GM21737 (cell line): ENCODE results near the gene ITIH3.

Experiments
- ATAC-seq: cut with Tn5 transposase; IDR thresholded peaks from one replicate; pipeline ENCODE4 v1.9.1; 2021; ENCODE audit warnings: mild to moderate bottlenecking, moderate library complexity; ENCODE audit not compliant: unreplicated experiment

ITIH3 gene

GRCh38 chr3:52792961-52793695, 1.5 kb upstream of the ITIH3 start:
- ATAC-seq, result no peak

- ATAC-seq, result no peak
These were observed 639 bp upstream of the ITIH3 start for GRCh38 chr3:52793702-52794611.

GRCh38 chr3:52795298-52795900, 803 bp downstream of the ITIH3 start:
- no peak for ATAC-seq

GRCh38 chr3:52796411-52796810, 1.8 kb downstream of the ITIH3 start:
- ATAC-seq, result no peak

GRCh38 chr3:52798376-52798977, 3.9 kb downstream of the ITIH3 start:
- ATAC-seq, result no peak

- ATAC-seq, result no peak
These were observed 4.4 kb downstream of the ITIH3 start for GRCh38 chr3:52798978-52799476.

- no peak for ATAC-seq
These were observed 5.5 kb downstream of the ITIH3 start for GRCh38 chr3:52800079-52800478.

GRCh38 chr3:52801839-52802238, 7.2 kb downstream of the ITIH3 start:
- ATAC-seq, result no peak

GRCh38 chr3:52805270-52806039, 10.9 kb downstream of the ITIH3 start:
- no peak for ATAC-seq

- ATAC-seq, result no peak
These were observed 14.6 kb downstream of the ITIH3 start for GRCh38 chr3:52809149-52809548.

GRCh38 chr3:52809662-52810377, 15.2 kb downstream of the ITIH3 start:
- no peak for ATAC-seq

GRCh38 chr3:52810923-52811322, 16.3 kb downstream of the ITIH3 start:
- no peak for ATAC-seq

GRCh38 chr3:52811452-52812011, 16.9 kb downstream of the ITIH3 start:
- ATAC-seq, result no peak

- ATAC-seq, result no peak
These were observed 19.2 kb downstream of the ITIH3 start for GRCh38 chr3:52813810-52814209.

GRCh38 chr3:52816199-52816598, 21.6 kb downstream of the ITIH3 start:
- no peak for ATAC-seq

- no peak for ATAC-seq
These were observed 22.1 kb downstream of the ITIH3 start for GRCh38 chr3:52816654-52817053.

- no peak for ATAC-seq
These were observed 22.6 kb downstream of the ITIH3 start for GRCh38 chr3:52817221-52817620.

- no peak for ATAC-seq
These were observed 23.3 kb downstream of the ITIH3 start for GRCh38 chr3:52817860-52818259.

GRCh38 chr3:52819936-52820335, 25.3 kb downstream of the ITIH3 start:
- ATAC-seq, result no peak
